GM19468 (cell line): Measurements from ENCODE around the gene TMEM255B.

Experiments
- ATAC-seq: cut with Tn5 transposase; IDR thresholded peaks from one replicate; pipeline ENCODE4 v1.9.1; 2021; ENCODE audit warnings: mild to moderate bottlenecking, moderate library complexity, moderate number of reproducible peaks; ENCODE audit not compliant: unreplicated experiment; ENCODE audit errors: extremely low read depth

TMEM255B gene

GRCh38 chr13:113855012-113855921 lies 96.2 kb downstream of the TMEM255B start:
- ATAC-seq: no peak

- ATAC-seq: no peak
These were observed 97.1 kb downstream of the TMEM255B start for GRCh38 chr13:113855931-113856715.

DNA sequence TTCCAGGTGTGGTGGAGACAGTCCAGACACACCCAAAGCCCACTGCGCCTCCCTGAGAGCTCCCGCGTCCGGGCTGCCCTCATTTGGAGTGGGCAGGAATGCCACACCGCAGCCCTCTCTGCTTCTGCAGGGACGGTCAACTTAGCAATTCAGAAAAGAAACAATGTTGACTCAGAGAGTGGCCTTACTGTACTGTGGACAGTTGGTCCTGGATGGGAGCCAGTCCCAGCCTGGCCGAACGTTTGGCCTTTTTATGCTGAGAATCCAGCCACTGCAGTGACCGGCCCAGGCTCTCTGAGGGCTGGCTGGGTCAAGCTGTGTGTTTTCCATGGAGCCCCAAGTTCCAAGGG lies 97.7 kb downstream of the TMEM255B start:
- ATAC-seq: no peak

GRCh38 chr13:113857531-113858195 lies 98.6 kb downstream of the TMEM255B start:
- ATAC-seq: no peak

DNA sequence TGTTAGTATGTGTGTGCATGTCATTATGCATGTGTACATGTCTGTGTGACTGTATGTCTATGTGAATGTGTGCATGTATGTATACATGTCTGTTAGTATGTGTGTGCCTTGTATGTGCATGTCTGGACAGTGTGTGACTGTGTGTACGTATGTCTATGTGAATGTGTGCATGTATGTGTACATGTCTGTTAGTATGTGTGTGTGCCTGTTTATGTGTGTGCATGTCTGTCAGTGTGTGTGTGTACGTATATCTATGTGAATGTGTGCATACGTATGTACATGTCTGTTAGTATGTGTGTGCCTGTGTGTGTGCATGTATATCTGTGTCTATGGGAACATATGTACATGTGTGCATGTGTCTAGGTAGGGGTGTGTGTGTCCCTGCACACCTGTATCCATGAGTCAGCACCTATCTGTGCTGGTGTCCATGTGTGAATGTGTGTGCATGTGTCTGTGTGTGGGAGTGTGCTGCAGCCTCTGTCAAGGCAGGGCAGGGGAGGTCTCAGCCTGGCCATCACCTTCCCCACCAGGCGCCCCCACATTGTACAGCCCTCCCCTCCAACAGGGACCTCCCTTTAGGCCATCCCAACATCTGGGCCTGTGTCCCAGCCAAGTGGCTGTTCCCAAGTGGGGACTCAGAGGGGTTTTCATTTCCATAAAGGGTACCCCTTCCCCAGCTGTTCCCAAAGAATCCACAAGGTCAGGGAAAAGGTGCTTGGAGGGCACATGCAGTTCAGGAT lies 100.5 kb downstream of the TMEM255B start:
- no peak for ATAC-seq

DNA sequence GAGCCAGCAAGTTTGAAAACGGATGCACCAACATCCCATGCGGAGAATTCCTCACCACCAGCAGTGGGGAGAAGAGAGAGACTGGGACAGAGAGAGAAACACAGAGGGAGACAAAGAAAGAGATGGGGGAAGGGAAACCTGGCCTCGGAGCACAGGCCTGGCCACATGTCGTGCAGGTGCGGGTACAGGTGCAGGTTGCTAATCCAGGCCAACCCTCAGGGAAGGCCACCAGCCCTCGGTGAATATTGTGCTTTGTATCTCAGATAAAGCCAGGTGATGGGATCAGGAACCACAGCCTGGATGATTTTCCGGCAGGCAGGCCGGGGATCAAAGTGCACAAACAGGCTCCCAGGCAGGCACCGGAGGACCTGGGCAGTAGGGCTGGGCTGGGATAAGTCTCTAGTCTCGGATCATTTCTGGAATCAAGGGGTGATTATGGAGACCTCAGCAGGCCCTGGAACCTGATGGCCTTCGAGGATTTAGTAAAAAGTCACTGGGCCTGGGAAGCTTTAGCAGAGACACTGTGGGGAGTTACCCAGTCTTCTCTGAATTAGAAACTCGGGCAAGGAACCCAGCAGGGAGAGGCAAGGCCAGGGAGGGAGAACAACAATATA lies 101.1 kb downstream of the TMEM255B start:
- ATAC-seq: no peak

GRCh38 chr13:113860665-113861432 lies 101.8 kb downstream of the TMEM255B start:
- no peak for ATAC-seq

DNA sequence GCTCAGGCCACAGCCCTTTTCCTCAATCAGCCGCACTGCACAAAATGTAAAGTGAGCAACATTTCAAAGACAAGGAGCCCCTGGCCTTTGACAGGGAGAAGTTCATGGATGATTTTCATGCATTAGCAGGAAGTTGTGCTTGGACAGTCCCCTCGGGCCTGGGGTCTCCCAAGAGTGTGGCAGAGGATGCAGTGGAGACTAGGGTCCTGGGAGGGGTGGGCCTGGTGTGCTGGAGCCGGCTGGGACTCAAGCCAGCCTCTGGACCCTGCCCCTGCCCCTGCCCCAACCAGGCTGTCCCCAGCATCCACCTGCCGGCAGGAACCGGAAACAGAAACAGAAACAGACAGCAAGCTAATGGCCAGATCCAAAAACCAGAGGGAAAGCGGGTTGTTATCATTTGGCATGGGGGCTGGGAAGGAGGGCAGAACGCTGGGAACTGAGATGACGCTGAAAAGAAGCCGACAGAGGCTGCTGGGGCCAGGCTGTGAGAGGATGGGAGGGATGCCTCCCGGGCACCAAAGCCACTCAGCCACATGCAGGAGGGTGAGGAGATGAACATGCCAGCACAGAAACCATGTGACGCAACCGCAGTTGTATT lies 102.5 kb downstream of the TMEM255B start:
- ATAC-seq: no peak

- ATAC-seq: no peak
These were observed 103.3 kb downstream of the TMEM255B start for GRCh38 chr13:113862191-113862930.

GRCh38 chr13:113862931-113863523 lies 104.0 kb downstream of the TMEM255B start:
- ATAC-seq: no peak

- no peak for ATAC-seq
These were observed 104.7 kb downstream of the TMEM255B start, which contains the start of gene GAS6 for GRCh38 chr13:113863524-113864272. TSS of gene GAS6 (minus strand) at chr13:113864076. CDS start at chr13:113863920, 156 bp downstream.

DNA sequence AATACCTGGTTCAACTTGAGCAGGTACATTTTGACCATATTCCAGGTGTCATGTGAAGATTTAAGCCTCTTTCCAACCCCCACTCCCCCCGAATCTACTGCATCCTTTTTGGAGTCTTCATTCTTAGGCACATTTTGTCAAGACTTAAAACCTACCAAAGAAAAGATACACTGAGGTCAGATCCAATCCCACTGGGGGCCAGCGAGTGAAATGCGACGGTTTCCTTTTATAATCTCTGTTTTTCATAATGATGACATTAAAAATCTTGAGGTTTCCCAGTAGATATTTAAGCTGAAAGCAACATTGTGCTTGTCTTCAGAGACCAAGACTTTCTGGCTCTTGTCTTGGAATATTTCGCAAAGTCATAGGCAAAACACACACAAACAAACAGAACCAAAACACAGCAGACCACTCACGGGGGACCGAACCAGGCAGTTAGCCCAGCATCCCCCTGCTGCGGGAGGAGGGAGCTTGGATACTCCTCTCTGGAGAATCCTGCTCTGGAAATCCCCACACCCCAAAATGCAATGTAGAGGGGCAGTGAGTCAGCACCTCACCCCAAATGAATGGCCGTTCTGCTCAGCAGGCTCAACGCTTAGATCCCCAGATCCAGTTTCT lies 105.4 kb downstream of the TMEM255B start:
- ATAC-seq: no peak

GRCh38 chr13:113865427-113865826 lies 106.4 kb downstream of the TMEM255B start:
- ATAC-seq: no peak
